ENCODE results near the gene CD320. TPM values are rescaled to one million over a fixed set of nuclear protein-coding genes. Genes with fewer than 3 reads are reported as not detected.

CD320 gene
- polyA plus RNA-seq, 1 donor (not counting 4 experiments of a cell fraction or from before 2014, with no cell fraction given) = 14.1 TPM

DNA sequence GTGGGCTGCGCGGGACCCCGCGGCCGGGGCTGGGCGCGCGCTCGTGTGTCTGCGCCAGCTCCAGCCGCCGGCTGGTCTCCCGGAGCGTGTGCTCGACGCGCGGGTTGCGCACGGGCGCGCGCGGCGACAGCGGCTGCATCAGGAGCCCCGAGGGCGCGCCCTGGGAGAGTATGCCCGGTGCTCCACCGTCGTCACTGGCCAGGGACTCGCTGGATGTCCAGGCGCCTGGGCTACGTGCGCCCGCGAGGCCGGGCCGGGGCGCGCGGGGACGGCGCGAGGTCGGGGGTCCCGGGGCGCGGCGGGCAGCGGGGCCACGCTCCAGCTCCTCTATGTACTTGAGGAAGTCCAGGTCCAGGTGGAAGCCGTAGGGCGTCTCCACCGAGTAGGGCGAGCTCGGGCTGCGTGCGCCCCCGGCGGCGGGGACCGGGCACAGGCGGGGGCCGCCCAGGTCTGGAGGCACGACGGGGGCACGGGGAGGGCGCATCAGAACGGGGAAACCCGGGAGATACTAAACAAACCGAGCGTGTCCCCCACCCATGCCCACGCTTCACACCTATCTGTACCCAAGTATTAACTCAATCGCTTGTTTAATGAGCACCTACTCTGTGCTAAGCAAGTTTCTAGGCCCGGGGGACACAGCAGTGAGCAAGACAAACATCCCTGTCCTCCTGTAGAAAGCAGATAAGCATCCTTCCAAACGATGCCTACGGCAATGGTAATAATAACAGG is 27.3 kb upstream of the CD320 start:
- H3K36me3 ChIP-seq (ENCODE audit: control insufficient read depth in 2 of 2, extremely low read depth in 1 of 2, insufficient read depth in 2 of 2, low read length in 2 of 2) = no peaks in the 10 kb centered on the region
- H3K79me2 ChIP-seq (ENCODE audit: control insufficient read depth, insufficient read depth, low read length) = no peaks in the 10 kb centered on the region
- no peaks in the 10 kb centered on the region for H3K9me1 ChIP-seq (ENCODE audit: control insufficient read depth, extremely low read depth, insufficient read depth, low read length)
- H2AFZ ChIP-seq (ENCODE audit: control insufficient read depth, low read length) = peak overlapping the region; percentile 12
- no peak overlapping the region for H3K27ac ChIP-seq (ENCODE audit: control insufficient read depth, insufficient read depth, low read length)
- no peak for FAIRE-seq
- H3K27me3 ChIP-seq (ENCODE audit: control insufficient read depth, extremely low read depth, insufficient read depth, low read length) = peaks cover 19% of the 10 kb centered on the region
- DNase-seq (ENCODE audit: low read depth, low spot score) = no peak
- peak overlapping the region; percentile 54 for H3K4me2 ChIP-seq (ENCODE audit: control insufficient read depth, extremely low read depth, insufficient read depth, low read depth, low read length)
- peaks cover 4% of the 10 kb centered on the region for H3K4me1 ChIP-seq (ENCODE audit: control insufficient read depth, extremely low read depth, insufficient read depth, low read length)
- no peaks in the 10 kb centered on the region for H4K20me1 ChIP-seq (ENCODE audit: control insufficient read depth, extremely low read depth, insufficient read depth, low read length)
- no peaks in the 10 kb centered on the region for H3K9me3 ChIP-seq (ENCODE audit: control insufficient read depth, low read depth, low read length)
- no peak overlapping the region for H3K9ac ChIP-seq (ENCODE audit: control insufficient read depth, extremely low read depth, insufficient read depth, low read length)
- TF ChIP-seq CTCF (optimal IDR thresholded peaks at IDR 0.05 in 1 of 3, IDR thresholded peaks at IDR 0.05 in 1 of 3, conservative IDR thresholded peaks at IDR 0.05 in 1 of 3; ENCODE audit: extremely low read depth in 1 of 3, insufficient read depth in 2 of 3, low read length in 3 of 3) = peak in 2 of 3 experiments; percentile 11 to 47
- TF ChIP-seq EZH2 (IDR thresholded peaks at IDR 0.05; ENCODE audit: low read length) = no peak
- dilution Hi-C loops (cut with MboI; ENCODE audit: extremely low pct_ligation_motif_present, low sequenced_read_pairs) = no loop called here
- peak overlapping the region; percentile 14 to 51 (median 38) for H3K4me3 ChIP-seq (ENCODE audit: control insufficient read depth in 2 of 3, extremely low read depth in 1 of 3, insufficient read depth in 2 of 3, low read depth in 1 of 3, low read length in 3 of 3)

DNA sequence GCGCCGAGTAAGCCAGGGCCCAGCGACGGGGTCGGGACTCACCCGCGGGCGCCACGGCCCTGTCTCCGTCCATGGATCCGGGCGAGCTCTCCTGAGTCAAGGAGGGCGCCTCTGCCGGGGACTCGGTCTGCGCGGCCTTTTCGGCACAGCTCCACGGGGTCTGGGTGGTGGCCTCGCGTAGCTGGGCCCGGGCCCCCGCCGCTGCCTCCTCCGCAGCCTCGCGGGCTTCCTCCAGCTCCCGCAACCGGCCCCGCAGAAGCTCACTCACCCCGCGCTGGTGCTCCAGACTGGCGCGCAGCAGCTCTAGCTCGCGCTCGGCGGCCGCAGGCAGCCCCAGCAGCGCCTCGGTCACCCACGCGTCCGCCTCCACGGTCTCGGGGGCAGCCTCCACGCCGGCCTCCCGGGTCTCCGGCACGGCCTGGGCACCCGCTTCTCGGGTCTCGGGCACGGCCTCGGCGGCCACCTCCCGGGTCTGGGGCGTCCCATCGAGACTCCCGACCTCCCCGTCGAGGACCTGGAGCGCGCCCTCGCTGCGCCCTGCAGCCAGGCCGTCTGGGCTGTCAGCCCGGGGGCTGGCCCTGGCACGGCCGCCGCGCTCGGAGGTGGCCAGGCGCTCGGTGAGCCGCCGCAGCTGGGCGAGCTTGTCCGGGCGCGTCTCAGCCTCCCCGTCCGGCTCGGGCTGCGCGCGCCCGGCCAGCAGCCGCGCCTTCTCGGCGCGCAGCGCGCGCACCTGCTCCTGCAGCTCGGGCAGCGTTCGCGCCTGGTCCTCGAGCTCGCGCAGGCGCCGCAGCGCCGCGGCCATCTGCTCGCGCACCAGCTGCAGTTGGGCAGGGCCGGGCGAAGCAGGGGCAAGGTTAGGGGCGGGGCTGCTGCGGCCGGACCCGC is 26.5 kb upstream of the CD320 start:
- H3K36me3 ChIP-seq (ENCODE audit: control insufficient read depth in 2 of 2, extremely low read depth in 1 of 2, insufficient read depth in 2 of 2, low read length in 2 of 2) = no peaks in the 10 kb centered on the region
- no peak for FAIRE-seq
- peak overlapping the region; percentile 40 for H2AFZ ChIP-seq (ENCODE audit: control insufficient read depth, low read length)
- H3K27ac ChIP-seq (ENCODE audit: control insufficient read depth, insufficient read depth, low read length) = no peak overlapping the region
- H3K27me3 ChIP-seq (ENCODE audit: control insufficient read depth, extremely low read depth, insufficient read depth, low read length) = peaks cover 19% of the 10 kb centered on the region
- dilution Hi-C loops (cut with MboI; ENCODE audit: extremely low pct_ligation_motif_present, low sequenced_read_pairs) = no loop called here
- H3K4me1 ChIP-seq (ENCODE audit: control insufficient read depth, extremely low read depth, insufficient read depth, low read length) = peaks cover 8% of the 10 kb centered on the region
- TF ChIP-seq CTCF (optimal IDR thresholded peaks at IDR 0.05 in 1 of 3, IDR thresholded peaks at IDR 0.05 in 1 of 3, conservative IDR thresholded peaks at IDR 0.05 in 1 of 3; ENCODE audit: extremely low read depth in 1 of 3, insufficient read depth in 2 of 3, low read length in 3 of 3) (no peak), EZH2 (IDR thresholded peaks at IDR 0.05; ENCODE audit: low read length) (no peak)
- no peaks in the 10 kb centered on the region for H3K9me3 ChIP-seq (ENCODE audit: control insufficient read depth, low read depth, low read length)
- H3K79me2 ChIP-seq (ENCODE audit: control insufficient read depth, insufficient read depth, low read length) = no peaks in the 10 kb centered on the region
- no peaks in the 10 kb centered on the region for H3K9me1 ChIP-seq (ENCODE audit: control insufficient read depth, extremely low read depth, insufficient read depth, low read length)
- no peak for DNase-seq (ENCODE audit: low read depth, low spot score)
- H3K4me2 ChIP-seq (ENCODE audit: control insufficient read depth, extremely low read depth, insufficient read depth, low read depth, low read length) = peak overlapping the region; percentile 60
- H4K20me1 ChIP-seq (ENCODE audit: control insufficient read depth, extremely low read depth, insufficient read depth, low read length) = no peaks in the 10 kb centered on the region
- no peak overlapping the region for H3K9ac ChIP-seq (ENCODE audit: control insufficient read depth, extremely low read depth, insufficient read depth, low read length)
- peak overlapping the region; percentile 20 to 51 (median 38) for H3K4me3 ChIP-seq (ENCODE audit: control insufficient read depth in 2 of 3, extremely low read depth in 1 of 3, insufficient read depth in 2 of 3, low read depth in 1 of 3, low read length in 3 of 3)

Data from keratinocyte (primary cell).